ENCODE measurements around the gene LOXL3. TPM values are rescaled to one million over a fixed set of nuclear protein-coding genes. Genes with fewer than 3 reads are reported as not detected.

LOXL3 gene
- total RNA-seq, 1 experiment from 2014 or later: 29.0 TPM

GRCh38 chr2:74564222-74564621 is 10.5 kb upstream of the LOXL3 start:
- Histone ChIP-seq H3K56ac (ENCODE audit: insufficient read length, low read depth, low read length) (no peak overlapping the region), H4K20me1 (ENCODE audit: control insufficient read depth, insufficient read depth, insufficient read length) (no peaks in the 10 kb centered on the region), H3K4ac (ENCODE audit: low read depth, low read length) (no peak overlapping the region), H3T11ph (ENCODE audit: low read length) (no peak overlapping the region), H3K79me2 (ENCODE audit: insufficient read depth, low read length) (no peaks in the 10 kb centered on the region), H2AK5ac (ENCODE audit: insufficient read length, low read length) (no peak overlapping the region), H2BK120ac (ENCODE audit: low read depth, low read length, poor library complexity, severe bottlenecking) (no peak overlapping the region), H3K27ac (ENCODE audit: insufficient read length, low read depth, low read length) (no peak overlapping the region), H3K79me1 (ENCODE audit: insufficient read depth, low read depth, low read length, poor library complexity, severe bottlenecking) (no peaks in the 10 kb centered on the region), H3K27me3 (ENCODE audit: insufficient read depth, low read length) (no peaks in the 10 kb centered on the region), H4K91ac (ENCODE audit: insufficient read length, low read depth, low read length) (no peak overlapping the region), H4K5ac (ENCODE audit: insufficient read length, low read depth, low read length) (no peak overlapping the region), H2BK20ac (ENCODE audit: low read depth, low read length, poor library complexity, severe bottlenecking) (no peak overlapping the region), H3K4me1 (ENCODE audit: insufficient read depth, low read length) (0 out of 2 replicates have a peak, but pooled peaks cover 3% of the 10 kb centered on the region), H2BK12ac (ENCODE audit: insufficient read length, low read depth, low read length) (no peak overlapping the region), H3K23me2 (ENCODE audit: insufficient read length, low read depth, low read length, poor library complexity, severe bottlenecking) (no peaks in the 10 kb centered on the region), H3K23ac (ENCODE audit: insufficient read length, low read depth, low read length) (no peak overlapping the region), H2BK5ac (ENCODE audit: insufficient read length, low read length) (no peak overlapping the region), H3K18ac (ENCODE audit: insufficient read length, low read depth, low read length) (no peak overlapping the region), H3K9ac (ENCODE audit: extremely low read depth, insufficient read length, low read length) (no peak overlapping the region), H2BK15ac (ENCODE audit: low read depth, low read length) (no peak overlapping the region), H3K4me2 (ENCODE audit: insufficient read depth, insufficient read length, low read length) (no peak overlapping the region), H4K8ac (replicated peaks; ENCODE audit: insufficient read length, low read depth, low read length) (no peak overlapping the region), H2AFZ (ENCODE audit: low read length) (no peak overlapping the region), H3K14ac (ENCODE audit: insufficient read depth, low read length) (no peak overlapping the region), H3K9me3 (ENCODE audit: control insufficient read depth, low read depth, low read length) (no peaks in the 10 kb centered on the region)
- Mint-ChIP-seq H3K27me3 (ENCODE audit: low read depth) (peaks cover 22% of the 10 kb centered on the region), H3K4me3 (no peak overlapping the region), H3K36me3 (ENCODE audit: insufficient read depth in 1 of 3, low read depth in 3 of 3) (no peaks in the 10 kb centered on the region), H3K27ac (no peak overlapping the region; a peak in 1 of 7 replicates), H3K9me3 (no peaks in the 10 kb centered on the region), H3K4me1 (peaks cover 9 to 14% of the 10 kb centered on the region in 2 experiments)
- no peak for DNase-seq
- TF ChIP-seq CTCF (conservative IDR thresholded peaks at IDR 0.05): no peak
- no CpG with 5 or more reads among the region's 5 CpGs for WGBS (ENCODE audit: extremely low coverage, insufficient read length, low lambda C conversion rate)

All from H9 (cell line).